GM12801 (cell line): Measurements from ENCODE around the gene A2M.

Experiments used
- TF ChIP-seq, protein P1 (sequence below): IDR thresholded peaks from one replicate; pipeline ENCODE4 v1.5.1; 2011; ENCODE audit warnings: control low read depth; ENCODE audit not compliant: insufficient read length; ENCODE audit errors: extremely low read depth

The A2M gene

GRCh38 chr12:9143929-9144729 lies 28.4 kb upstream of the A2M start:
- TF ChIP-seq, protein P1, sequence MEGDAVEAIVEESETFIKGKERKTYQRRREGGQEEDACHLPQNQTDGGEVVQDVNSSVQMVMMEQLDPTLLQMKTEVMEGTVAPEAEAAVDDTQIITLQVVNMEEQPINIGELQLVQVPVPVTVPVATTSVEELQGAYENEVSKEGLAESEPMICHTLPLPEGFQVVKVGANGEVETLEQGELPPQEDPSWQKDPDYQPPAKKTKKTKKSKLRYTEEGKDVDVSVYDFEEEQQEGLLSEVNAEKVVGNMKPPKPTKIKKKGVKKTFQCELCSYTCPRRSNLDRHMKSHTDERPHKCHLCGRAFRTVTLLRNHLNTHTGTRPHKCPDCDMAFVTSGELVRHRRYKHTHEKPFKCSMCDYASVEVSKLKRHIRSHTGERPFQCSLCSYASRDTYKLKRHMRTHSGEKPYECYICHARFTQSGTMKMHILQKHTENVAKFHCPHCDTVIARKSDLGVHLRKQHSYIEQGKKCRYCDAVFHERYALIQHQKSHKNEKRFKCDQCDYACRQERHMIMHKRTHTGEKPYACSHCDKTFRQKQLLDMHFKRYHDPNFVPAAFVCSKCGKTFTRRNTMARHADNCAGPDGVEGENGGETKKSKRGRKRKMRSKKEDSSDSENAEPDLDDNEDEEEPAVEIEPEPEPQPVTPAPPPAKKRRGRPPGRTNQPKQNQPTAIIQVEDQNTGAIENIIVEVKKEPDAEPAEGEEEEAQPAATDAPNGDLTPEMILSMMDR: no peak

GRCh38 chr12:9143137-9143536 lies 27.4 kb upstream of the A2M start:
- TF ChIP-seq, protein P1: no peak

DNA sequence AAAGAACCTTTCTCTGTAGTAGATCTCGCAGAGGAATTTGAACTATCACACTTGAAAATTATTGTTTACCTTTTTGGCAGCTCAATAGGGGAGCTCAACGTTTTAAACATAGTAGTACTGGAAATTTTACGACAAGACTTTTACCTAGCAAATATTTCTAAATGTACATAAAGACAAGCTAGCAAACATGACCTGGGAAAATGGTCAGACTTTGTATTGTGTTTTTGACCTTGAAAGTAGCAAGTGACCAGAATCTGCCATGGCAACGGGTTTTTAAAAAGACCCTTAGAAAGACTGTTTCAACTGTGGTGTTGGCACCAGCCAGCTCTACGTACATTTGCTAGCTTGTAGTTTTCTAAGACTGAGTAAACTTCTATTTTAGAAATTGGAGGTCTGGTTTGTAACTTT lies 20.2 kb upstream of the A2M start:
- TF ChIP-seq, protein P1: no peak

DNA sequence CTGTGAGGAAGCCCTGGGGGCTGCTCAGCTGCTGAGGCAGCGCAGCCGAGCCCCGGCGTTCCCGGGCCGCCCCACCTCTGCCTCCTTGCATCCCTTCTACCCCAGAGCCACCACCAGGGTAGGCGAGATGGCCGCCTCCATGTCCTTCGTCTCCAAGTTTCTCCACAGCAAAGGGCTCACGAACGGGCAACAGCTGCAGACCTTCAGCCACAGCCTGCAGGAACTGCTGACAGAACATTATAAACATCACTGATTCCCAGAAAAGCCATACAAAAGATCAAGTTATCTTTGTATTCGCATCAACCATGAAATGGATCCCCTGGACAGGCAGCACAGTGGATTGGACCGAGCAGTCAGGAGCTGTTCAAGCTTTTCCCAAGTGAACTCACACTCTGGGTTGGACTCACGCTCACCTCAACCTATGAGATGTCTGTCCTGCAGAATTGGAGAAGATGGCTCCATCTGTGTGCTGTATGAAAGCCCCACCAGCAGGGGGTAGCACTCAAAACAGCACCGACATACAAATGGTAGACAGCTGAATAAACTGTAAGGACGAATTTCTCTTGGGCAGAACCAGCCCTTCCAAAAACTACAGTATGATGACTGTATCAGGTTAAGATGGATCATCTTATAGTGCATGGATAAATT lies 19.4 kb upstream of the A2M start:
- TF ChIP-seq, protein P1: no peak

DNA sequence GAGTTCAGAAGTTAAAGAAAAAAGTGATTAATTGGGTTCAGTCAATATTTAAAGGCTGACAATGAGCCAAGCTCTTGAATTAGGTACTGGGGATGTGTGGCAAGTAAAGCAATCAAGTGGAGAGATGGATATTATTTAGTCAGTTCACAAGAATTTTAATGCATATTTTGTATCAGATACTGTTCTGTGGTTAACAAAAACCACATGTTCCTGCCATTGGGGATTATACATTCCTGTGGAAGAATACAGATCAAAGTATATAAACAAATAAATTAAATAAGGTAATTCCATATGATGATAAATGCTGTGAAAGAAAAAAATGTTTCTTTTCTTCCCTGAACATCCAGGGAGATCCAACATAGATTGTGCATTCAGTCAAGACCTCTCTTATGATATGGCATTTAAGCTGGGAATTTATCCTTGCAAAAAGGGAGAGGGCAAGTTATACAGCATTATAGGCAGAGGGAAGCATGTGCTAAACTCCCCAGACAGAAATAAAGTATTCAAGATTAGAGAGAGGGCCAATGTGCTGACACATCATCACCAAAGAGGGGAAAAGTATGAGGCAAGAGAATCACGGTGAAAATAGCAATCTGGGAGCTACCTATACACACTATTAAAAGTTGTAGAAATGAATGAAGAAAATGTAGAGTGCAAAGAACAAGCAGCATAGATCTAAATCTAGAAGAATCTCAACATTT lies 17.6 kb upstream of the A2M start:
- TF ChIP-seq, protein P1: no peak

DNA sequence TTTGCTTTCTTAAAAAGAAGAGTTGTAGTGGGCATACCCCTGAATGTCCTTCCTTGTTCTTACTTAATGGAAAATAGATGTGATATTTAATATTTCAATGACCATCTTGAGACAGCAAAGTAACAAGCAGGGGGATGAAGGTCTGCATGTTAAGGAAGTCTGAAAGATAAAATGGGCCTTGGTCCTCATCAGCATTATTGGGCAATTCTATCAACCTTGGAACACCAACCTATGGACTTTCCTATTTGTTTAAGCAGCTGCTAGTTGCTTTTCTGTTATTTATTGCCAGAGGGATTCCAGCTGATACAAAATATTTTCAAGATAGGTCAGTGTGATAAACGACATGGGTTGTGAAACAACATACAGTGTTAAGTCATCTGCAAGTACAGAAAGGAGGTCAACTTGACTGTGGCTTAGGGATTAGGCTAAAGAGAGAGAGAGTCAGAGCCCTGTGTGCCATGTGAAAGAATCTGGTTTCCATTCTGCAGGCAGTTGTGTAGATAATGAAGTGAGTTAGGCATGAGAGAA lies 16.4 kb upstream of the A2M start:
- TF ChIP-seq, protein P1: no peak

- TF ChIP-seq, protein P1: no peak
Observed at GRCh38 chr12:9130244-9130643, 14.5 kb upstream of the A2M start.
